Measurements from ENCODE around the gene SETBP1. TPM values are rescaled to one million over a fixed set of nuclear protein-coding genes. Genes with fewer than 3 reads are reported as not detected.

Gene SETBP1
- total and polyA plus RNA-seq, 8 donors, result 19.7 to 27.5 (median 21.5) TPM

- no peak overlapping the region for H3K4me3 ChIP-seq
- no peak overlapping the region for H3K27ac ChIP-seq
- intact Hi-C loops (cut with DNase I), result no loop called here
- no peak for DNase-seq
- no peak for ATAC-seq
- H3K27me3 ChIP-seq, result peaks cover 0 to under 1% of the 10 kb centered on the region in 2 donors
- H3K4me1 ChIP-seq, result no peaks in the 10 kb centered on the region
- H3K9me3 ChIP-seq, result no peaks in the 10 kb centered on the region
- TF ChIP-seq CTCF (IDR thresholded peaks at IDR 0.05), result no peak
- no peaks in the 10 kb centered on the region for H3K36me3 ChIP-seq
Measured at GRCh38 chr18:44754567-44754966, 73.9 kb downstream of the SETBP1 start.

- H3K27ac ChIP-seq, result peak overlapping the region in 1 of 2 donors; percentile 4
- DNase-seq (no peak), ATAC-seq (peak; percentile 55)
- no peaks in the 10 kb centered on the region for H3K36me3 ChIP-seq
- peaks cover 0 to 7% of the 10 kb centered on the region in 2 donors for H3K4me1 ChIP-seq
- no peaks in the 10 kb centered on the region for H3K9me3 ChIP-seq
- intact Hi-C loops (cut with DNase I), result no loop called here
- no peaks in the 10 kb centered on the region for H3K27me3 ChIP-seq
- H3K4me3 ChIP-seq, result no peak overlapping the region
- no peak for TF ChIP-seq CTCF (IDR thresholded peaks at IDR 0.05)
Measured at GRCh38 chr18:44758861-44759631, 78.4 kb downstream of the SETBP1 start.

GRCh38 chr18:44759925-44760342, 79.2 kb downstream of the SETBP1 start:
- intact Hi-C loops (cut with DNase I), result no loop called here
- no peak for DNase-seq
- ATAC-seq, result no peak
- H3K4me1 ChIP-seq, result peaks cover 0 to 7% of the 10 kb centered on the region in 2 donors
- no peaks in the 10 kb centered on the region for H3K9me3 ChIP-seq
- H3K4me3 ChIP-seq, result no peak overlapping the region
- no peak for TF ChIP-seq CTCF (IDR thresholded peaks at IDR 0.05)
- H3K36me3 ChIP-seq, result no peaks in the 10 kb centered on the region
- H3K27me3 ChIP-seq, result no peaks in the 10 kb centered on the region
- H3K27ac ChIP-seq, result no peak overlapping the region

GRCh38 chr18:44761812-44762211, 81.1 kb downstream of the SETBP1 start:
- peak; percentile 44 for ATAC-seq
- no peak overlapping the region for H3K4me3 ChIP-seq
- intact Hi-C loops (cut with DNase I), result no loop called here

More at GRCh38 chr18:44761812-44762211, 81.1 kb downstream of the SETBP1 start:
- Histone ChIP-seq H3K36me3 (no peaks in the 10 kb centered on the region), H3K27ac (no peak overlapping the region), H3K27me3 (no peaks in the 10 kb centered on the region), H3K9me3 (no peaks in the 10 kb centered on the region), H3K4me1 (peaks cover 0 to 7% of the 10 kb centered on the region in 2 donors)
- no peak for TF ChIP-seq CTCF (IDR thresholded peaks at IDR 0.05)
- no peak for DNase-seq

All from left lung (tissue), 10 donors.